Prostate gland (tissue), 2 donors: ENCODE measurements around the gene MPL. TPM values are rescaled to one million over a fixed set of nuclear protein-coding genes. Genes with fewer than 3 reads are reported as not detected.

Source experiments
- DNase-seq: peaks from one replicate; pipeline ENCODE4 v3.0.0-alpha.2; 2019; ENCODE audit warnings: low spot score
- H3K27ac ChIP-seq, 2 donors: fragments of 200-600 bp; sonication (generic); 2 replicates each; pipeline ENCODE4 v1.5.1; 2017 to 2019
- H3K27me3 ChIP-seq: fragments of 200-600 bp; sonication (generic); replicated peaks from 2 replicates; pipeline ENCODE4 v1.5.1; 2019; ENCODE audit not compliant: insufficient read depth
- H3K36me3 ChIP-seq, 2 donors: fragments of 200-600 bp; sonication (generic); 1 replicate in 1 of 2; 2 replicates in 1 of 2; pipeline versions ENCODE4 v1.5.1 to v1.8.1; 2017 to 2019
- H3K4me1 ChIP-seq: fragments of 200-600 bp; sonication (generic); replicated peaks from 2 replicates; pipeline ENCODE4 v1.5.1; 2019
- H3K4me3 ChIP-seq, 2 donors: fragments of 200-600 bp; sonication (generic); 2 replicates each; pipeline ENCODE4 v1.5.1; 2017 to 2019
- H3K9me3 ChIP-seq: fragments of 200-600 bp; sonication (generic); 2 replicates; pipeline ENCODE4 v1.5.1; 2017
- CTCF ChIP-seq, 4 experiments: fragments of 200-600 bp in 2 of 4; fragments of 450-650 bp in 2 of 4; sonication (generic) in 2 of 4; IDR thresholded peaks; 1 replicate in 3 of 4; 2 replicates in 1 of 4; pipeline ENCODE4 v1.5.1; 2016 to 2019; ENCODE audit warnings: antibody characterized with exemption in 4 of 4, mild to moderate bottlenecking in 2 of 4, moderate library complexity in 2 of 4
- POLR2A ChIP-seq: fragments of 450-650 bp; IDR thresholded peaks from one replicate; pipeline ENCODE4 v1.6.1; 2016; ENCODE audit warnings: antibody characterized with exemption, mild to moderate bottlenecking
- POLR2AphosphoS5 ChIP-seq: sonication (generic); formaldehyde crosslinking; IDR thresholded peaks from one replicate; pipeline ENCODE4 v1.6.1; 2017; ENCODE audit warnings: antibody characterized with exemption
- WGBS: methylation state at CpG from one replicate; pipeline ENCODE4 v1.1.5; 2018; 5-methylcytosine and 5-hydroxymethylcytosine counted together
- intact Hi-C: fragments of 100-400 bp; cut with DNase I; formaldehyde crosslinking; loops from one replicate; pipeline ENCODE4 v1.14.2; 2022
- total RNA-seq, 2 donors: library from RNA; depleted of rRNA; stranded (reverse); fragments of >200 nt; gene quantifications; one replicate each; pipeline ENCODE4 v1.1.0, GENCODE V29; 2016

MPL gene
- total RNA-seq, 2 donors from 2014 or later: not detected

GRCh38 chr1:43357251-43357650 is 19.6 kb downstream of the MPL start:
- WGBS: 92% methylated on average over 4 of the region's 4 CpGs
- Histone ChIP-seq H3K4me3 (no peak overlapping the region), H3K27me3 (no peaks in the 10 kb centered on the region), H3K27ac (no peak overlapping the region), H3K9me3 (no peaks in the 10 kb centered on the region), H3K36me3 (no peaks in the 10 kb centered on the region), H3K4me1 (peaks cover 5% of the 10 kb centered on the region)
- no peak for DNase-seq
- no peak for TF ChIP-seq CTCF (IDR thresholded peaks at IDR 0.05)
- TF ChIP-seq POLR2AphosphoS5: no peak
- TF ChIP-seq POLR2A: no peak
- intact Hi-C loops: no loop called here

DNA sequence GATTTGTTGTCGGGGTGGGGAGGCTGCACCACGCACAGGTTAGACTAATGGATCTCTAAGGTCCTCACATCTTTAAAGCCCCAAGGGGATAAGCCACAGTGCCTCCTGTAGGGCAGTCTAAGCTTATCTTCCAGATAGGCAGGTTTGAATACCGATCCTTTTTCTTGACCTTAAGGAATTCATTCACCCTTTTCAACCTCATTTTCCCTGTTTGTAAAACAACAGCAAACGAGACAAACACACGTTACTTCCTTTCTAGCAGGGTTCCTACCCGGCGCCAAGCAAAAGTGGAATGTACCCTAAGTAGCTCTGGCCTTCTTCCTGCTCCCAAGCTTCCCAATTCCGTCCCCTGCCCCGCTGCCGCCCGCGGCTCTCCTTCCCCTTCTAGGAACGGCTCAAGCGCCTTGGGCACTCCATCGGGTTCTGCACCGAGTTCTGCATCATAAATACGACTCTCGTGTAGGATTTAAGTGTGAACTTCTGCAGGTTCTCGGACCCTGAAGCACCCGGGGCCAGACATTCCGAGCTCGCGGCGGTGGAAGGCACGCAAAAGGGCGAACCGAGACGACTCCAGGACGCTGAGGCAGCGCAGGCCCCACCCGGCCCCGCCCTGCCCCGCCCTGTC is 20.6 kb downstream of the MPL start:
- no peak for TF ChIP-seq POLR2A
- peak in 2 of 4 experiments; percentile 46 to 50 for TF ChIP-seq CTCF (IDR thresholded peaks at IDR 0.05)
- TF ChIP-seq POLR2AphosphoS5: no peak
- peak overlapping the region; percentile 87 to 92 for H3K27ac ChIP-seq
- peaks cover 5% of the 10 kb centered on the region for H3K4me1 ChIP-seq
- H3K9me3 ChIP-seq: no peaks in the 10 kb centered on the region
- no peak for DNase-seq
- peaks cover 0 to 1% of the 10 kb centered on the region in 2 donors for H3K36me3 ChIP-seq
- intact Hi-C loops: no loop called here
- H3K27me3 ChIP-seq: no peaks in the 10 kb centered on the region
- H3K4me3 ChIP-seq: peak overlapping the region; percentile 56 to 59
- WGBS: under 1% methylated on average over 33 of the region's 33 CpGs

GRCh38 chr1:43358746-43359693 is 21.4 kb downstream of the MPL start, which contains the start of gene CDC20:
TSS of gene CDC20 (plus strand) at chr1:43358981. CDS start at chr1:43359216, 235 bp downstream.
- peak; percentile 98 for DNase-seq
- WGBS: 1% methylated on average over 55 of the region's 59 CpGs
- H3K4me1 ChIP-seq: peaks cover 5% of the 10 kb centered on the region
- intact Hi-C loops: no loop called here
- H3K27me3 ChIP-seq: no peaks in the 10 kb centered on the region
- no peaks in the 10 kb centered on the region for H3K9me3 ChIP-seq
- H3K36me3 ChIP-seq: peaks cover 0 to 9% of the 10 kb centered on the region in 2 donors
- peak within 1 kb of the TSS; percentile 56 to 59 for H3K4me3 ChIP-seq
- peak within 1 kb of the TSS; percentile 87 to 92 for H3K27ac ChIP-seq
- TF ChIP-seq POLR2AphosphoS5 (peak; percentile 95), CTCF (IDR thresholded peaks at IDR 0.05) (no peak), POLR2A (peak; percentile 2)

GRCh38 chr1:43359696-43360095 is 22.1 kb downstream of the MPL start:
- DNase-seq: no peak
- H3K27me3 ChIP-seq: no peaks in the 10 kb centered on the region
- H3K9me3 ChIP-seq: no peaks in the 10 kb centered on the region
- H3K27ac ChIP-seq: no peak overlapping the region
- peaks cover 5% of the 10 kb centered on the region for H3K4me1 ChIP-seq
- TF ChIP-seq POLR2AphosphoS5 (no peak), CTCF (IDR thresholded peaks at IDR 0.05) (no peak), POLR2A (no peak)
- intact Hi-C loops: no loop called here
- whole genome bisulfite sequencing: 43% methylated on average over 11 of the region's 11 CpGs
- H3K4me3 ChIP-seq: no peak overlapping the region
- peaks cover 5 to 14% of the 10 kb centered on the region in 2 donors for H3K36me3 ChIP-seq
